HepG2 (cell line): ENCODE measurements around the gene CACNA1H. TPM values are rescaled to one million over a fixed set of nuclear protein-coding genes. Genes with fewer than 3 reads are reported as not detected.
A peak's percentile ranks its signal among the peaks of the same experiment; 100 is the strongest.

Experiments
- ATAC-seq: fragments of 200-7000 bp; cut with Tn5 transposase; 3 replicates; pipeline ENCODE4 v1.9.1; 2020; ENCODE audit warnings: mild to moderate bottlenecking, moderate library complexity
- BruUV-seq: library from RNA; stranded (reverse); fragments of 400-500 nt; replicated peaks from 2 replicates; lab custom pipeline; 2021; lab: Mats Ljungman, UMichigan
- CTCF ChIA-PET: fragments of 300-600 bp; formaldehyde crosslinking; extraction: SDS; loops from one replicate; lab custom pipeline; 2021; ENCODE audit warnings: low total read pairs, inconsistent platforms, low intra/inter-chr PET ratio; lab: Yijun Ruan, JAX
- POLR2A ChIA-PET: fragments of 350-600 bp; sonication (Branson Sonifier 250); formaldehyde crosslinking; loops from one replicate; lab custom pipeline; 2020; ENCODE audit warnings: antibody characterized with exemption, inconsistent platforms; lab: Yijun Ruan, JAX
- DNase-seq: peaks from one replicate; pipeline ENCODE4 v3.0.0-alpha.2; 2015; ENCODE audit warnings: low spot score
- FAIRE-seq: peaks from 3 replicates; lab custom pipeline; 2011; peaks lifted over from hg19 to GRCh38; lab: Jason Lieb, UNC
- H2AFZ ChIP-seq: one replicate; pipeline ENCODE4 v1.6.1; 2011; ENCODE audit warnings: low read length, inconsistent platforms
- H3K27ac ChIP-seq: fragments of 300-600 bp; 3 replicates; pipeline ENCODE4 v1.8.0; 2011; ENCODE audit warnings: mixed run types, mild to moderate bottlenecking, mixed read lengths, low read length, inconsistent platforms; ENCODE audit not compliant: insufficient read depth; ENCODE audit errors: extremely low read length
- H3K27me3 ChIP-seq, 2 experiments: fragments of 200-600 bp in 1 of 2; 2 replicates in 1 of 2; 3 replicates in 1 of 2; pipeline versions ENCODE4 v1.6.0 to v1.8.0; 2011; ENCODE audit warnings: low read length in 2 of 2, mild to moderate bottlenecking in 2 of 2, moderate library complexity in 2 of 2, inconsistent platforms in 1 of 2; ENCODE audit not compliant: insufficient read depth in 2 of 2, control insufficient read depth in 1 of 2
- H3K36me3 ChIP-seq, 2 experiments: fragments of 200-600 bp in 1 of 2; replicated peaks in 1 of 2; 2 replicates in 1 of 2; 3 replicates in 1 of 2; pipeline versions ENCODE4 v1.5.1 to v1.8.0; 2011; ENCODE audit warnings: low read length in 2 of 2, inconsistent platforms in 1 of 2; ENCODE audit not compliant: insufficient read depth in 2 of 2, control insufficient read depth in 1 of 2
- H3K4me1 ChIP-seq: 2 replicates; pipeline ENCODE4 v1.5.1; 2012; ENCODE audit warnings: low read length, inconsistent platforms; ENCODE audit not compliant: insufficient read depth
- H3K4me2 ChIP-seq: 2 replicates; pipeline ENCODE4 v1.6.0; 2011; ENCODE audit warnings: low read depth, low read length, inconsistent platforms
- H3K4me3 ChIP-seq, 3 experiments: fragments of 200-600 bp in 1 of 3; sonication (generic), shearing (Covaris generic) in 1 of 3; replicated peaks in 1 of 3; 2 replicates each; pipeline ENCODE4 v1.5.1; 2011 to 2016; ENCODE audit warnings: low read length in 3 of 3, inconsistent platforms in 2 of 3, low read depth in 2 of 3, mild to moderate bottlenecking in 2 of 3, control low read depth in 1 of 3, mixed read lengths in 1 of 3; ENCODE audit not compliant: insufficient read depth in 1 of 3
- H3K79me2 ChIP-seq: one replicate; pipeline ENCODE4 v1.6.1; 2011; ENCODE audit warnings: low read length, inconsistent platforms; ENCODE audit not compliant: insufficient read depth
- H3K9ac ChIP-seq: 2 replicates; pipeline ENCODE4 v1.6.0; 2011; ENCODE audit warnings: mild to moderate bottlenecking, low read depth, low read length, inconsistent platforms; ENCODE audit not compliant: insufficient read depth
- H3K9me3 ChIP-seq: 2 replicates; pipeline ENCODE4 v1.5.1; 2012; ENCODE audit warnings: mild to moderate bottlenecking, low read length
- H4K20me1 ChIP-seq: 2 replicates; pipeline ENCODE4 v1.6.0; 2011; ENCODE audit warnings: inconsistent platforms, mild to moderate bottlenecking, low read length, moderate library complexity; ENCODE audit not compliant: insufficient read depth
- ADNP ChIP-seq: sonication (generic); formaldehyde crosslinking; IDR thresholded peaks from 2 replicates; pipeline ENCODE4 v1.4.0; 2020; ENCODE audit warnings: missing genetic modification reagents
- FOXJ3 ChIP-seq: sonication (generic); formaldehyde crosslinking; IDR thresholded peaks from 2 replicates; pipeline ENCODE4 v1.4.0; 2020; ENCODE audit warnings: missing genetic modification reagents, mild to moderate bottlenecking, borderline replicate concordance
- GATAD1 ChIP-seq: IDR thresholded peaks from 2 replicates; pipeline ENCODE4 v1.6.1; 2016; ENCODE audit warnings: missing genetic modification reagents, missing compliant biosample characterization
- GTF3A ChIP-seq: sonication (generic); formaldehyde crosslinking; conservative IDR thresholded peaks from 2 replicates; pipeline ENCODE4 v1.4.0; 2020; ENCODE audit warnings: mild to moderate bottlenecking, missing genetic modification reagents
- HNRNPUL1 ChIP-seq: fragments of 200-400 bp; formaldehyde crosslinking; IDR thresholded peaks from 2 replicates; pipeline ENCODE4 v1.6.1; 2017; ENCODE audit warnings: low read depth, mild to moderate bottlenecking, low read length, moderate library complexity
- KLF9 ChIP-seq: IDR thresholded peaks from 2 replicates; pipeline ENCODE4 v1.6.1; 2016; ENCODE audit warnings: low read depth
- SNRNP70 ChIP-seq: fragments of 200-400 bp; formaldehyde crosslinking; IDR thresholded peaks from 2 replicates; pipeline ENCODE4 v1.6.1; 2017; ENCODE audit warnings: mild to moderate bottlenecking, low read depth, low read length, moderate library complexity
- YEATS4 ChIP-seq: sonication (generic); formaldehyde crosslinking; IDR thresholded peaks from 2 replicates; pipeline ENCODE4 v1.4.0; 2020; ENCODE audit warnings: missing genetic modification reagents, borderline replicate concordance
- ZFP36L2 ChIP-seq: sonication (generic); formaldehyde crosslinking; IDR thresholded peaks from 2 replicates; pipeline ENCODE4 v1.4.0; 2020; ENCODE audit warnings: missing genetic modification reagents
- ZNF30 ChIP-seq: sonication (generic); formaldehyde crosslinking; IDR thresholded peaks from 2 replicates; pipeline ENCODE4 v1.5.0; 2020; ENCODE audit warnings: mild to moderate bottlenecking, missing genetic modification reagents
- ZNF432 ChIP-seq: sonication (generic); formaldehyde crosslinking; IDR thresholded peaks from 2 replicates; pipeline ENCODE4 v1.5.0; 2020; ENCODE audit warnings: missing genetic modification reagents, mild to moderate bottlenecking, borderline replicate concordance
- ZSCAN21 ChIP-seq: sonication (generic); formaldehyde crosslinking; IDR thresholded peaks from 2 replicates; pipeline ENCODE4 v1.8.0; 2022; ENCODE audit warnings: mild to moderate bottlenecking, missing genetic modification reagents, moderate library complexity, borderline replicate concordance
- ZSCAN22 ChIP-seq: sonication (generic); formaldehyde crosslinking; IDR thresholded peaks from 2 replicates; pipeline ENCODE4 v1.4.0; 2020; ENCODE audit warnings: mild to moderate bottlenecking, missing genetic modification reagents
- WGBS: methylation state at CpG from one replicate; pipeline ENCODE4 v1.1.6; 2017; ENCODE audit warnings: low lambda C conversion rate; 5-methylcytosine and 5-hydroxymethylcytosine counted together
- in situ Hi-C: cut with HindIII; loops from 2 replicates; pipeline ENCODE4 v1.10.0; 2017; ENCODE audit warnings: low pct_unique_long_range_greater_than_20kb; ENCODE audit not compliant: extremely low pct_ligation_motif_present
- intact Hi-C: fragments of 100-400 bp; cut with micrococcal nuclease; formaldehyde crosslinking; loops from one replicate; pipeline ENCODE4 v1.10.0; 2022; ENCODE audit not compliant: unreplicated experiment
- polyA plus RNA-seq, 8 experiments: library from polyadenylated mRNA; depleted of rRNA in 3 of 8; stranded (reverse) in 7 of 8; unstranded in 1 of 8; fragments of >200 nt; fragmentation: Illumina TruSeq in 4 of 8; extraction: Trizol in 4 of 8; gene quantifications; 2 replicates each; pipeline versions ENCODE4 v1.2.1 to v1.2.3, GENCODE V29; 2011 to 2016; ENCODE audit warnings: low read depth in 4 of 8, missing spikeins in 1 of 8, mixed read lengths in 1 of 8; ENCODE audit not compliant: insufficient read depth in 1 of 8
- total RNA-seq, 5 experiments: library from RNA; depleted of rRNA; stranded (reverse); fragments of >200 nt; fragmentation: Illumina TruSeq; extraction: Trizol; gene quantifications; 2 replicates each; pipeline ENCODE4 v1.2.3, GENCODE V29; 2016; ENCODE audit warnings: low read depth in 1 of 5
- TF ChIP-seq, protein P1 (sequence below): sonication (generic); formaldehyde crosslinking; IDR thresholded peaks from 2 replicates; pipeline ENCODE4 v1.4.0; 2020; ENCODE audit warnings: missing genetic modification reagents, borderline replicate concordance
- TF ChIP-seq, protein P2 (sequence below): sonication (generic); formaldehyde crosslinking; IDR thresholded peaks from 2 replicates; pipeline ENCODE4 v1.8.0; 2022; ENCODE audit warnings: mild to moderate bottlenecking, missing genetic modification reagents

Gene CACNA1H
- total and polyA plus RNA-seq, 2 of the 13 experiments (the other 11 are each of a cell fraction or from before 2014, with no cell fraction given): 0.40 to 1.8 TPM

DNA sequence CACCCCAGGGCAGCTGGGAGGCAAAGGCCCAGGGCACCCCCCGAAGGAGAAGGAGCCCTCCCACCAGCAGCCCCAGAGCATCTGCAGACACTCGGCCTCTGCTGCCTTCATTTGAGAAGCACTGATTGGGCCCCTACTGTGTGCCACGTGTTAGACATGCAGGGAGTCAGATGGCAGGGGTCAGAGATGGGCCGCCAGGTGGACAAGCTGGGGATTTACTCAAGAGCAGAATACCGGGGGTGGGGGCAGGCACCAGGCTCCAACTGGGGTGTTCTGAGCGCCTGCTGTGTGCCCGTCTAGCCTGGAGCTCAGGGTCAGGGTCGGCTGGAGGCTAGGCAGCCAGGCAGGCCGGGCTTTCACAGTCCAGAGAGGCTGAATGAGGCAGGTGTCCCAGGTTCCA, 53.4 kb downstream of the CACNA1H start:
- intact Hi-C loops: no loop called here
- POLR2A ChIA-PET: interaction anchor here (0.6 kb wide), 1 partner anchor 19 kb away, joined by 4 read pairs; the partner anchor contains the start of gene TPSG1
- WGBS: 19% methylated on average over 5 of the region's 9 CpGs
- H4K20me1 ChIP-seq: no peaks in the 10 kb centered on the region
- in situ Hi-C loops: loop anchor here (25.0 kb wide), 1 partner anchor 394 kb away; the partner anchor contains the start of gene GNG13
- FAIRE-seq: no peak
- H3K27me3 ChIP-seq: peaks cover 0 to 11% of the 10 kb centered on the region in 2 experiments; a peak in 2 of 5 replicates
- no peak overlapping the region for H3K4me3 ChIP-seq
- no peaks in the 10 kb centered on the region for H3K4me1 ChIP-seq
- DNase-seq: peak; percentile 23
- CTCF ChIA-PET: no interaction called here
- H3K36me3 ChIP-seq: no peaks in the 10 kb centered on the region
- no peak overlapping the region for H3K4me2 ChIP-seq
- no peaks in the 10 kb centered on the region for H3K9me3 ChIP-seq
- H3K79me2 ChIP-seq: no peaks in the 10 kb centered on the region
- H2AFZ ChIP-seq: no peak overlapping the region
- BruUV-seq: no TSS peak
- H3K27ac ChIP-seq: no peak overlapping the region
- H3K9ac ChIP-seq: no peak overlapping the region
- ATAC-seq: peak; percentile 8; the same call in 2 of the 3 replicates
- TF ChIP-seq KLF9 (CRISPR knock-in tag): no peak
- no peak for TF ChIP-seq ZSCAN21
- no peak for TF ChIP-seq GATAD1
- peak; percentile 49; the same call in 1 of the 2 replicates for TF ChIP-seq ZSCAN22 (CRISPR knock-in tag)
- TF ChIP-seq HNRNPUL1: no peak
- no peak for TF ChIP-seq FOXJ3 (CRISPR knock-in tag)
- TF ChIP-seq, all 625 proteins: peak for 1

DNA sequence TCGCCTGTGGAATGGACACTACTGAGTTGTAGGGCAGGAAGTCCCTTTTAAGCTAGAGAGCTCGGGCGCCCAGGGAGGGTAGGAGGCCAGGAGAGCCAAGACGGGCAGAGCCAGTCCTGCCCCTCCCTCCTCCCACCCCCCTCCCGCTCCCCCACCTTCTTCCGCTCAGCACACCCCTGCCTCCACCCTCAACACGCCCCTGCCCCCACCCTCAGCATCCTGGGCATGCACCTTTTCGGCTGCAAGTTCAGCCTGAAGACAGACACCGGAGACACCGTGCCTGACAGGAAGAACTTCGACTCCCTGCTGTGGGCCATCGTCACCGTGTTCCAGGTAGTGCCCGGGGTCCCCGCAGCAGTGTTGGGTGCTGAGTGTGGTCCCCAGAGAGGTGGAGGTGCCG, 53.9 kb downstream of the CACNA1H start:
- Histone ChIP-seq H4K20me1 (no peaks in the 10 kb centered on the region), H3K4me2 (no peak overlapping the region), H3K36me3 (no peaks in the 10 kb centered on the region), H3K9ac (no peak overlapping the region), H3K27ac (no peak overlapping the region), H3K4me1 (no peaks in the 10 kb centered on the region), H3K4me3 (no peak overlapping the region), H3K27me3 (peaks cover 0 to 11% of the 10 kb centered on the region in 2 experiments; a peak in 2 of 5 replicates), H3K79me2 (no peaks in the 10 kb centered on the region), H3K9me3 (no peaks in the 10 kb centered on the region), H2AFZ (no peak overlapping the region)
- in situ Hi-C loops: loop anchor here (25.0 kb wide), 1 partner anchor 394 kb away; the partner anchor contains the start of gene GNG13
- ATAC-seq (no peak), DNase-seq (no peak), FAIRE-seq (no peak)
- TF ChIP-seq ZFP36L2 (no peak), ZNF432 (no peak), GTF3A (CRISPR knock-in tag) (no peak), SNRNP70 (no peak), YEATS4 (CRISPR knock-in tag) (no peak), ZNF30 (no peak), ADNP (no peak)
- TF ChIP-seq, protein P1, sequence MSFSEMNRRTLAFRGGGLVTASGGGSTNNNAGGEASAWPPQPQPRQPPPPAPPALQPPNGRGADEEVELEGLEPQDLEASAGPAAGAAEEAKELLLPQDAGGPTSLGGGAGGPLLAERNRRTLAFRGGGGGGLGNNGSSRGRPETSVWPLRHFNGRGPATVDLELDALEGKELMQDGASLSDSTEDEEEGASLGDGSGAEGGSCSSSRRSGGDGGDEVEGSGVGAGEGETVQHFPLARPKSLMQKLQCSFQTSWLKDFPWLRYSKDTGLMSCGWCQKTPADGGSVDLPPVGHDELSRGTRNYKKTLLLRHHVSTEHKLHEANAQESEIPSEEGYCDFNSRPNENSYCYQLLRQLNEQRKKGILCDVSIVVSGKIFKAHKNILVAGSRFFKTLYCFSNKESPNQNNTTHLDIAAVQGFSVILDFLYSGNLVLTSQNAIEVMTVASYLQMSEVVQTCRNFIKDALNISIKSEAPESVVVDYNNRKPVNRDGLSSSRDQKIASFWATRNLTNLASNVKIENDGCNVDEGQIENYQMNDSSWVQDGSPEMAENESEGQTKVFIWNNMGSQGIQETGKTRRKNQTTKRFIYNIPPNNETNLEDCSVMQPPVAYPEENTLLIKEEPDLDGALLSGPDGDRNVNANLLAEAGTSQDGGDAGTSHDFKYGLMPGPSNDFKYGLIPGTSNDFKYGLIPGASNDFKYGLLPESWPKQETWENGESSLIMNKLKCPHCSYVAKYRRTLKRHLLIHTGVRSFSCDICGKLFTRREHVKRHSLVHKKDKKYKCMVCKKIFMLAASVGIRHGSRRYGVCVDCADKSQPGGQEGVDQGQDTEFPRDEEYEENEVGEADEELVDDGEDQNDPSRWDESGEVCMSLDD (CRISPR knock-in tag): no peak
- TF ChIP-seq, protein P2, sequence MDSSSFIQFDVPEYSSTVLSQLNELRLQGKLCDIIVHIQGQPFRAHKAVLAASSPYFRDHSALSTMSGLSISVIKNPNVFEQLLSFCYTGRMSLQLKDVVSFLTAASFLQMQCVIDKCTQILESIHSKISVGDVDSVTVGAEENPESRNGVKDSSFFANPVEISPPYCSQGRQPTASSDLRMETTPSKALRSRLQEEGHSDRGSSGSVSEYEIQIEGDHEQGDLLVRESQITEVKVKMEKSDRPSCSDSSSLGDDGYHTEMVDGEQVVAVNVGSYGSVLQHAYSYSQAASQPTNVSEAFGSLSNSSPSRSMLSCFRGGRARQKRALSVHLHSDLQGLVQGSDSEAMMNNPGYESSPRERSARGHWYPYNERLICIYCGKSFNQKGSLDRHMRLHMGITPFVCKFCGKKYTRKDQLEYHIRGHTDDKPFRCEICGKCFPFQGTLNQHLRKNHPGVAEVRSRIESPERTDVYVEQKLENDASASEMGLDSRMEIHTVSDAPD (CRISPR knock-in tag): no peak
- no TSS peak for BruUV-seq
- intact Hi-C loops: no loop called here
- CTCF ChIA-PET: no interaction called here
- POLR2A ChIA-PET: interaction anchor here (0.6 kb wide), 1 partner anchor 18 kb away, joined by 4 read pairs; the partner anchor contains the start of gene TPSG1
- 54% methylated on average over 14 of the region's 16 CpGs for WGBS
